Activated naive CD4-positive, alpha-beta T cell treated with anti-CD3 and anti-CD28 coated beads, Interleukin-2, amount 50 U/mL, for 16 hours (primary cell): ENCODE results near the gene TRIP12.
"Not testable (repeated sequence)": the region's sequence is repeated elsewhere in the genome, so short reads cannot be mapped to it uniquely, and the experiment has no call there.

Source experiments
- DNase-seq: peaks from one replicate; pipeline ENCODE4 v3.0.0-alpha.2; 2020

TRIP12 gene

DNA sequence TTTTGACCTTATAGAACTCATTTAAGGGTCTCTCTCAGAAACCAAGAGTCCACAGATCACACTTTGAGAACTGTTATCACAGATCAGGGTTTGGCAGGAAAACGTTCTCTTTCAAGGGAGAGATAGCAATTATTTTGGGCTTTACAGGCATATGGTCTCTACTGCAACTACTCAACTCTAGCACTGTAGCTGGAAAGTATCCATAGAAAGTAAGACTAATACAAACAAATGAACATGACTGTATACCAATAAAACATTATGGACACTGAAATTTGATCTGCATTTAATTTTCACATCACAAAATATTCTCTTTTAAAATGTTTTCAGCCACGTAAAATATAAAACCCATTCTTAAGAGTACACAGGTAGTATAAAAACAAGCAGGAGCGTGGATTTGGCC lies 100.5 kb downstream of the TRIP12 start:
- DNase-seq = no peak

DNA sequence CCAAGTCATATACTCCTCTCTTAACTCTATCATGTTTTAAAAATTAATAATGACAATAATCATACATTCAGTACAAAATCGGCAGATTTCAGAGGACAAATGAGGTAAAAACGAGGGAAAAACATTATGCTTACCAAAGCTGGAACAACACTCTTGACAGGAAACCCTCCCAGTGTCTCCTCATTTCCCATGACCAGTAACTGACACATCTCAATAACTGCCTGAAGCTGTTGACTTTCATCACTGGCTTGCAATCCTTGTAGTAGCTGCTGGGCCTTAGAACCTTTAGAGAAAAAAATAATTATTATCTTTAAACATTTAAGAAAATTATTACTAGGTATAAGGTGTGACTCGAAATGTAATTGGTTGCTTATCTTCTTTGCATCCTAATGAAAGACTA lies 103.6 kb downstream of the TRIP12 start:
- DNase-seq = no peak

DNA sequence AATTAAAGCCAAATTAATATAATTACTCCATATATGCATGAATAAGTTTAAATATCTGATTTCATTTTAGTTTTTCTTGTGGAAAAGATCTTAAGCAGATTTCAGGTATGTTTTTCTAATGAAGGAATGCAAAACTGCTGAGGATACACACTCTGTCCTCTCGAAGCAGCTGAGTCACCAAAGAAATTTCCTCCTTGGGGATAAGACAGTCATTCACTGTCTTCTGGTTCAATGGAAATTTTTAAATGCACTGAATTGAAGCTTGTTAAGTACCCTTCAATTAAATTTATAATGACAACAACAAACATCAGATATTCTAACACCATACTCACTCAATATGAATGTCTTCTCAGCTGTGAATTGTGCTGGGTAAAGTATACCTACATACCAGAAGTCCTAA lies 106.0 kb downstream of the TRIP12 start:
- DNase-seq = no peak

DNA sequence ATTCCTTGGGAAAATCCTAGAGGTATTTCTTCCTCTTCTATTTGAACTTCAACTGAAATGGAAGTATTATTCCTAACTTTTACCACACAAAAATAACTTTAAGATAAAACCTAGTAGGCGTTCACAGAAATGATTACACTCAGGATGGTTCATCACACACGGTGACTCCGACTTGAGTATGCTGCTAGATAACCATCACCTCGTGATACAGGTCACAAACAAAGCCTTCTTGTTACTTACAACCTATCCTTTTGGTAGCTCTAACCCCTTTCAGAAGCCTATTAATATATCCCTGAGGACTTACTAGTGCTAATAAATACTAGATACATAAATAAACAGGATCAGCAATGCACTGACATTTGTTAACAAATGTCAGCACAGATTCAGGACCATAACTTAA lies 106.5 kb downstream of the TRIP12 start:
- DNase-seq = no peak

DNA sequence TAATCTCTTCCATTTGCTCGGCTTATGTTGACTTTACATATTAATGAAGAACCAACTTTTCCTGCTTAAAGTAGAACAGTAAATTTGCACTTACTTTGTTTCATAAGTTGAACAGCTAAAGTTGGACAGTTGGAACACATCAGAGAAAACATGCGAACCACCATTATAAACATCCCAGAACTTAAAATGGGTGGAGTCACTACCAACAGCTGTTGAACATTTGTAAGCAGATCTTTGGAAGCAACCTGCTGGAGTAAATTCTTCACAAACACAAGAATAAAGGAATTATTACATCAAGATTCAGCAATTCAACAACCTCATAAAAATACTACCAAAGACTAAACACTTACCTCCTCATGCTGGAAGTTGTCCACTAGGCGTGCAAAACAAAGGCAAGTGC lies 111.0 kb downstream of the TRIP12 start:
- no peak for DNase-seq

DNA sequence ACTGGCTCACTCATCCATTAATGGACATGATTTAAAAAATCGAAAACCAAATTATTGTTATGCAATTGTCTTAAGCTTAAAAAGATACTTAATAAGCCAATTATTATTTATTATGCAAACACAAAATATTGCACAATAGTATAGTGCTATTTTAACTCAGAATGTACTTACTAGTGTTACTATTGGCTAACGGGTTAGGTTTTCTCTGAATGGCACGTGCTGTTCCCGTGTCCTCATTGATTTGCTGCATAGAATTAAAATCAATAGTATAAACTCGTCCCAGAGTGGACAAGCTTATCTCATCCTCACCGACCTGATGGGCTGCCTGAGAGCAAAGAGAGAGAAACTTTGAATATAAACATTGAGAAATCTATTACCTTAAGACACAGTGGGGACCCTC lies 116.2 kb downstream of the TRIP12 start:
- no peak for DNase-seq

DNA sequence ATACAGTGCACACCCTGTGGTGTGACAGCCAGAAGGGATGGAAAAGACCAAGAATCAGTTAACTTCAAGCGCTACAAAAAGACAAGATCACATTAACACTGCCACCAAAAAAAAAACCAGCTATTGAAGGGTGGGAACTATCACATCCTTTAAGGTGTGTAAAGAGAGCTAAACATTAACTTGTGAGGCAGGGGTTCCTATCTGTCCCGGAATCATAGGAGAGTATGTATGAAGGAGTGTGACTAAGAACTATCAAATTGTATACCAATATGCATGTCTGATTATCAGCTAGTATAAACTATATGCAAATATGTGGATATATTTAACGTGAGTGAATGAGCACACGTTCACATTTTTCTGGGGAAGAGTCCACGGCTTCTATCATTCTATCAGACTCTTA lies 119.0 kb downstream of the TRIP12 start:
- DNase-seq = no peak

DNA sequence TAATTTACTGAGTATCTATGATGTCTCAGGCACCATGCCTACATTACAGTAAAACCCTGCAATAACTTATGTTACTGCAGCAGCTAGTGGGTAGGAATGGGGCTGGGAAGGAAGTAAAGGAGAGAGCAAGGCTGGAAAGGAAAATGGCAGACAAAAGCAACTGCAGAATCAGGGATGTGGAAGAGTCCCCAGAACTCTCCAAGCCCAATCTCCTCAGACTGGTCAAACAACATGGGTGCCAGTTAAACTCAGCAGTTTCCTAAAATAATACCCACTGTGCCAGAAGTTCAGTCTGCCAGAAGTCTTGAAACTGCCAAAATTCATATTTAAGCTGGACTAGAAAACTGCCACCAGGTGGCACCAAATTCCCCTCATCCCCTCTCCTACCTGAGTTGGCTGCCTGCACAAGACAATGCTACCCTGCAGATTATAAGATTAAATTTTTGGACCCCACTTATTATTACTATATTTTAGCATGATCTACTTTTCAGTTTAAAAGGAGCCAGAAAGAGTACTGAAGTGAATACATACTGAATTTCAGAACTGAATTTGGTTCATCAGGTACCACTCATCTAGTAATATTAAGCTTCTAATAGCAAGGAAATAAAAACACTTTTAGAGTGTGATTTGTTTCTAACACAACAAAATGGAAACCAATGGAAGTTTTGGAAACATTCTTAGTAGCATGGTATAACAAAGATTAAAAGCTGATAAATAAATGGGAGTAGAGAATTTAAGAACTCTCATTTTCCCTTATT lies 120.6 kb downstream of the TRIP12 start:
- peak; percentile 72 for DNase-seq

DNA sequence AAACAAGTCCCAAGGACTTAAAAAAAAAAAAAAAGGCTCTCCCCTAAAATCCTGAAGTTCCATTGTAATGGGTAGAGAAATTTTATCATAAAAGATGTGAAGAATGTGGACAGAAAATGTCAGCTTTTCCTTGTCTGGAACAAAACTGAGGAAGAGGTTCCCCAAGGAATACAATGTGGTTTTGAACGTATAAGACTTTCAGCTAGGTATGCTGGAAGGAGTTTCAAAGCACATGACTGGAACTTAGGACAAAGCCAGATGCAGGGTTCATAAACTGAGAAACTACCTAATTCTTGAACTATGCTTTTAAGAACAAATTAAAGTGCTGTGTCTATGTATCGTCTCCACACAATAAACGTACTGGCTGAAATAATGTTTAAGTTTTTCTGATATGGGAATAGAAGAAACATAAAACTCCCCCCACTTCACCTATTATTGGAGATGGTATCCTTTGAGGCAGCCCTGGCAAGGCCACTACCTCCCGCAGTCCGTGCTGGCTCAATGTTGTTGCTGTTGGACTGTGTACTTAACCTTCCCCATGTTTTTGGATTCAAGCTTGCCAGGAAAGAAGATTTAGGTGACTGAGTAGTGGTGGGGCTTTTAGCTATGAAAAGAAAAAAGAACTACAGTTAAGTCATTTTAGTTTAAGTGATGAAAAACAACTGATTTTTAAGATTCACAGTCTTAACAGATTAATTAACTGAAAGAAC lies 123.2 kb downstream of the TRIP12 start:
- DNase-seq = no peak

DNA sequence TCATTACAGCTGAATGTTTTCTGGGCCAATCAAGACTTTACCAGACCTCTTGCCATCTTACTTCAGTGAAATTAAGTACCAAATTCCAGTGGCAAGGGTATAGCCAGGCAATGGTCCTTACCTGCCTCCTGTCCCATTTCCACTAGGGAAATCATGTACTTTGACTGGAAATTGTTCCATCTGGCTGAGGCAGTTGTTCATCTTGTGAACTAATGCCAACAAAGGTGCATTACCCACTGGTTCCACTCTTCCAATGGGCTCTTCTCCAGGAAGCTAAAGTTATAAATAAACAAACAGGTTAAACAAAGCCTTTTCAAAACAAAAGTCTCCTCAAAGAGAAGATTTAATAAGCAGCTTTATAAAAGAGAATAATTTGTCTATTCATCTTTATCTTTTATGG lies 126.8 kb downstream of the TRIP12 start:
- DNase-seq = no peak

DNA sequence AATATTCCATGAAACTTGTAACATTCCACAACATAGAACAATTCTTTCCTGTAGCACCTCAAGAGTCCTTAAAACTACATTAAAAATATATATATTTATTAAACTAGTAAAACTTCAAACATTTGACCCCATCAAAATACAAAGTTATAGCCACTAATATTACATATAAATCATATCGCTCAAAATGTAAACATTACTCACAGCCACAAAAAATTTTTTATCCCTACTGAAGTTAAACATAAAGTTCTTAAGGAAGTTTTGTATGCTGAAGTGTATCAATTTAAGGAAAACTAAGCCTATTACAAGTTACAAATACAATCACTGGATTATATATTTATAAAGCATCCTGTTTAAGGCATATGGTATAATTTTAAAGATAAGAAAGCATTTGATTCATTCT lies 127.2 kb downstream of the TRIP12 start:
- no peak for DNase-seq

DNA sequence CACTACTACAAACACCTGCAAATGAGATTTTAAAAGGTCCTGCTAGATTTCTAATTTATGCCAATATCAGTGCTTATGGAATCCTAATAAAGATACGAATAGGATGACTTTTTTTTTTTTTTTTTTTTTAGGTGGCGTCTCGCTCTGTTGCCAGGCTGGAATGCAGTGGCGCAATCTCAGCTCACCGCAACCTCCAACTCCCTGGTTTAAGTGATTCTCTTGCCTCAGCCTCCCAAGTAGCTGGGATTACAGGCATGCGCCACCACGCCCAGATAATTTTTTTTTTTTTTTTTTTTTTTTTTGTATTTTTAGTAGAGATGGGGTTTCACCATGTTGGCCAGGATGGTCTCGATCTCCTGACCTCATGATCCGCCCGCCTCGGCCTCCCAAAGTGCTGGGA lies 135.5 kb downstream of the TRIP12 start:
- DNase-seq = not testable (repeated sequence)

DNA sequence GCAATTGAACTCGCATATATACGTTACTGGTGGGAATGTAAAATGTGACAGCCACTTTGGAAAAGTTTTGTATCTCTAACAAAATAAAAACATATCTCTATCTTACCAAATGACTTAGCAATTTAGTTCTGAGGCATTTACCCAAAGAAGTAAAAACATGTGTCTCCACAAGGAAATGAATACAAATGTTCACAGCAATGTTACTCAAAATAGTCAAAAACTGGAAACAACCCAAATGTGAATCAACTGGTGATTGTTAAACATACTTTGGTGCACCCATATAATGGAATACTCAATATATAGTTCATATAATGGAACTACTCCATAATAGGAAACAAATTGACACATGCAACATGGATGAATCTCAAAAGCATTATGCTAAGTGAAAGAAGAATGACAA lies 137.0 kb downstream of the TRIP12 start:
- no peak for DNase-seq

DNA sequence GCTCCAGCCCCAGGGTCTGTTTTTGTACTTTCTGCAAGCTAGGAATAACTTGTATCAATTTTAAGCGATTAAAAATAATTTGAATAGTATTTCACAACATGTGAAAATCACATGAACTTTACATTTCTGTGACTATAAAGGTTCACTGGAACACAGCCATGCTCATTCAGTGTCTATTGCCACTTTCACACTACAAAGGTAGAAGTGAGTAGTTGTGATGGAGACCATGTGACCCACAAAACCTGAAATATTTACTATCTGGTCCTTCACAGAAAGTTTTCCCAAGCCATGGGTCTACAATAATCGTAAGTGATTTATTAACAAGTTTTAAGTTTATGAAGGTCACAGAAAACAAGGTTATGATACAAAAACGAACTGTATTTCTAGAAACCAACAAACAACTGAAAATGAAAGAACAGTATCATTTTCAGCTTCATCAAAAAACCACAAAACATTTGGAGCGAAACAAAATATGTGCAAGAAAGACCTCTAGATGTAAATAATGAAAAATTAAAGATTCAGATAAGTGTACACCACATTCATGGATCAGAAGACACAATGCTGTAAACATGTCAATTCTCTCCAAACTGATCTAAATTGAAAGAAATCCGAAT lies 138.6 kb downstream of the TRIP12 start:
- no peak for DNase-seq

DNA sequence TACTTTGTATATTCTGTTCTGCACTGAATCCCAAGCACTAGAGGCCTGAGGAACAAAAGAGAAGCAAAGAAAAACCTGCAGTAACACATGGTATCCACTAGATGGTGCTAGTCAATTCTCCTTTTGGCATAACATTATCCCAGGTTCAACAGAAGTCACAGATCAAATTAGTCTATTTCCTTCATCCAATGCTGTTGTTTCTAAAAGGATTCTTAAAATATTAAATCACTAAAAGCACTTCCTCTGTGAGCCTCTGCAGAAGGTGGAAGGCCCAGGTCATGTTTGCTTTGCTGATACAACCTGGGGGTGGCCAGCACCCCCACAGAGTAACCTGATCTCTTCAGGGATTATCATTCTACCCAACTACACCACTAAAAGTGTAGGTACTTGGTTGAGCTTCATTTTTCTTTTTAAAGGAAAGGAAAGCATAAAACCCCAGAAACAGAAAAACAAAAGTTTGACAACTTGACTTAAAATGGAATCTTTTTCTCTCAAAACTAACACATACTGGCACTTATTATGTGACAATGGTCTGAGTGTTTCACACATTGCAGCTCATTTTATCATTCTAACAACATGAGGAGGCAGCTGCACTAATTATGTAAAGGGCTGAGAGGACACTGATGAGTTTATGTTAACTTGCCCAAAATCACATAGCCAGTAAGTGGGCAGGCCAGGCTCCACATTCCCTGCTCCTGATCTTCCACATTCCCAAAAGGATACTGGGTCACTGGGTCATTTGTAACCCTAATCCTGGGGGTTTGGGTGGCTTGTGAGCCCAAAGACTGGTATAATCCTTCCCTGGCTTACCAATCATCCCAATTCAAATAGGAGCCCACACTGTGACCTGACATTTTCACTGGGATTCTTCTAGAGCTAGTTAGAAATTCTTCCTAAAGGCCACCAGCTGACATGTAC lies 140.7 kb downstream of the TRIP12 start:
- no peak for DNase-seq

DNA sequence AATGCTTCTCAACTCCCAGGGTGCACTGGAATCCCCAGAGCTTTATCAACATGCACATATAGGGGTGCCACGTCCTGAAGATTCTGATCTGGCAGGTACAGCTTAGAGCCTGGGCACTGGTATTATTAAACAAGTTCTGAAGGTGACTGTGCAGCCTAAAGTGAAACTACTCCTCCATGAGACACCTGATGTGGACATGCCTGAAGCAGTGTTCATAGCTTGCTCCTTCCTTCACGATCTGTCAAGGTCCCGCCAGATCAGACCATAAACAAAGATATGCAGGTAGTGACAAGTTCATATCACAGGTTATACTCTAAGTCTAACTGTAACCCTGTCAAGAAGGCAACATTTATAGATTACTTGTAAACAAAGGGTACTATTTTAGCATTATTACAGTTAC lies 142.2 kb downstream of the TRIP12 start:
- DNase-seq = no peak

DNA sequence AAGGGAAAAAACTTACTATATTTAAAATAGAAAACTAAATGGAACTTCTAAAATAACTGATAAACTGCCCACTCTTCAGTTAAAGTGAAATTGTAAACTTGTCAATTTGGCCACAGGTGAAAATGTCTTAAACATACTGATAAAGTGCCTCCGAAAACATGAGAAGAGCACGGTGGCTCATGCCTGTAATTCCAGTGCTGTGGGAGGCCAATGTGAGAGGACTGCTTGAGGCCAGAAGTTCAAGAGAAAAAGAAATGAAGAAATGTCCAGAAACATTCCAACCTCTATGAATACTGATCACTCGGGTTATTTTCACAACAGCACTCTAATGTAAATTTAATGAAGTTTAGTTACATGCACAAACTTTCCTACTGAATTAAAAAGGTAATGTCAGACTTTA lies 144.1 kb downstream of the TRIP12 start:
- DNase-seq = no peak

DNA sequence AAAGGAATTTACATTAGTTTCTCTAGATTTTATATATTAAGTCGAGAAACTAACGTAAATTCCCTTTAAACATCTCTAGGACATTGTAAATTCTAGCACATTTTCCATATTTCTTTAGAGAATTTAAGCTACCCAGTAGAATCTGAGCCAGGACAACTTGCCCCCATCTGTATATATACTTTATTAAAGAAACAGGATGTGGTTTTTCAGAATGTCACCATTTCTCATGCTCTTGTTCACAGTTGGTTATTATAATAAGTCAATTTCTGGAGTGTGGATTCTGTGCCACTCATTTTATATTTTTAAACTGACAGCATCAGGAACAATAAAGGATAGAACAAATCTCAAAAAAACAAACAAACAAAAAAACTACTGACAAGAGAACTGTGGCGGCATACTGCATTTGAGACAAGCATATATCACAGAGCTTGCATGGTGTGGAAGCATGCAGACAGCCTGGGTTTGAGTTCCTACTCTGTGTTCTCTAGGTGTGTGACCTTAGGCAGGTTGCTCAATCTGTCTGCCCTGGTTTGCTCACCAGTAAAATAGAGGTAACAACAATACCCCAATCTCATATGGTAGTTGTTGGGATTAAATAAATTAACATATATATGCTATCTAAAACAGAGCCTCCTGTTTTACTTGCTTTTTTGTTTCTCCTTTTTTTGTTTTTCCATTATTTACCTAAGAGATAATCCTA lies 146.0 kb downstream of the TRIP12 start:
- DNase-seq = no peak

DNA sequence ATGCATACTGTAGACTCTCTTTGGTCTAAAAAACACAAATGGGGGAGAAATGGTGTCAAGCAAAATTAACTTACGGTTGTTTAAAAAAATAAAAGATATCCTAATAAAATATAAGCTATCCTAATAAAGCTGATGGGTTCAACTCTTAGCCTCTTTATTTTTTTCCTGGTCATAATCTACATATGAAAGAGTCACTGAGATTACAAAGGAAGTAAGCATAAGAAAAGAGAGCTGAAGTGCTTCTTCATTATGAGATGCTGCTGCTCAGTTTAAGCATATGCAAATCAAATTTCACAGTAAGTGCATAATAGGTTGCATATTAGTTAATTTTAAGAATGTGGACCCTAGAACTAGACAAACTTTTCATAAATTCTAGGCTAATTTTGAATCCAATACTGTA lies 147.6 kb downstream of the TRIP12 start:
- no peak for DNase-seq

DNA sequence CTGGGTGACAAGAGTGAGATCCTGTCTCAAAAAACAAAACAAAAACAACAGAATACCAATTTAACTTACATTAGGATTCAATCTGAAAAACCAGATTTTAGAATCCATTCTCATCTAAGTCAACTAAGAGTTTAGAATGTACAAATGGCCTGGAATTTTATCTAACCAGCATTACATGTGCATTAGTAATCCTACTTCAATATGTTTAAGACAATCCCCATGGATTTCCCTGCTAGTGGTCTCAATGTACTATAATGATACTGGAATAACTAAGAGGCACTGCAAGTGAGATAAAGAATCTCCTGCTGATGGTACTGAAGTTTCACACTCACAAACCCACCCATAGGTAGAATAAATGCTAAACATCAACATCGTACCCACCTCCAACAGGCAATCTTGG lies 153.6 kb downstream of the TRIP12 start:
- no peak for DNase-seq

DNA sequence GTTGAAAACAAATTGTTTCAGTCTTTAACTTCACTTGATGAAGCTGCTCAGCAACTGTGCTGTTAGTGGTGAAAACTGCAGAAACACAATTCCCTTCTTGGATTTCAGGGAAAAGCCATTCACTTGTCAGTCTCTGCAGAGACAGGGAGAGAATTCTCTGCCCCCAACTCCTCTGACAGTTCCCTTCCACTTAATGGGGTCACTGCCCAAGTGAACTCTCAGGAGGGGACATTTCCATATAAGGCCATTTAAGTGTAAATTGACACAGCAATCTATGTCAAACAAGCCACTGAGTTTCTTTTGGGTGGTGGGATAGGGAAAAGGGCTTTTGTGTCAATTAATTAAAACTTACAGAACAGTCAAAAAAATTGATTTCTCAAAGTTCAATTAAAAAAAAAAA lies 156.1 kb downstream of the TRIP12 start:
- DNase-seq = no peak

DNA sequence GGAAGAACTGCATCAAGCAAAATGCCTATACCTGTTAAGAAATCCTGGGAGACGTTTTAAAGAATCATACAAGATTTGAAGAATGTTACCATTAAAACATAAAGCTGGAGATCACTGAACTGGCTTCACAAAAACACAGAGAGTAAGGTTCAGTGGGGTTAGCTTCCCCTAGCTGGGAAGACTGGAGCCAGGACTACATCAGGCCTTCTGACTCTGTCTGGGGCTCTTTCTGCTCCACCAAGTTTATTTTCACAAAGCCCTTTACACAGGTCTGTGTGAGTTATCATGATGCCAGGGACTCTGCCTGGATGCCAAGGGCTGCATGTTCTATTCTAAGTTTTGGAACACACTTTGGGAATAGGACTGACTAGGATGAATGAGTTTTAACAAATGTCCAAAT lies 160.1 kb downstream of the TRIP12 start:
- no peak for DNase-seq

DNA sequence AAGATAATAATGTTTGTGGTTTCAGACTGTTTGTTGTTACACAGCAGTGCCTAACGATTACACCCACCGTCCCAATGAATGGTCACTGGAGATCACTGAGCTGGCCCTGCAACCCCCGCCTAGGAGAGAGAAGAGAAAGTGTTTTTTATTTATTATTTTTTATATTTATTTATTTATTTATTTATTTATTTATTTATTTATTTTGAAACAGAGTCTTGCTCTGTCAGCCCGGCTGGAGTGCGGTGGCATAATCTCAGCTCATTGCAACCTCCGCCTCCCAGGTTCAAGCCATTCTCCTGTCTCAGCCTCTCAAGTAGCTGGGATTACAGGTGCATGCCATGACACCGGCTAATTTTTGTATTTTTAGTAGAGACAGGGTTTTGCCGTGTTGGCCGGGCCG lies 164.3 kb downstream of the TRIP12 start:
- not testable (repeated sequence) for DNase-seq
